MM.1S (cell line): ENCODE results near the gene DNER.

Source experiments
- DNase-seq: peaks from one replicate; pipeline ENCODE4 v3.0.0-alpha.2; 2015
- H2AFZ ChIP-seq: fragments of 300-600 bp; sonication (generic); 2 replicates; pipeline ENCODE4 v1.6.0; 2016; ENCODE audit warnings: antibody characterized with exemption, low read length
- H3F3A ChIP-seq: fragments of 300-600 bp; sonication (generic); 2 replicates; pipeline ENCODE4 v1.6.1; 2016; ENCODE audit warnings: mild to moderate bottlenecking, antibody characterized with exemption, low read length, moderate library complexity, mixed read lengths; ENCODE audit not compliant: insufficient read depth
- H3K27ac ChIP-seq: fragments of 300-600 bp; sonication (generic); 2 replicates; pipeline ENCODE4 v1.5.1; 2016; ENCODE audit warnings: mild to moderate bottlenecking, low read length
- H3K27me3 ChIP-seq: fragments of 300-600 bp; sonication (generic); replicated peaks from 2 replicates; pipeline ENCODE4 v1.6.0; 2016; ENCODE audit warnings: low read length; ENCODE audit not compliant: insufficient read depth
- H3K36me3 ChIP-seq: fragments of 300-600 bp; sonication (generic); replicated peaks from 2 replicates; pipeline ENCODE4 v1.6.1; 2016; ENCODE audit warnings: mild to moderate bottlenecking, low read length, mixed read lengths; ENCODE audit not compliant: insufficient read depth
- H3K4me1 ChIP-seq: fragments of 300-600 bp; sonication (generic); 2 replicates; pipeline ENCODE4 v1.6.1; 2016; ENCODE audit warnings: low read length, mixed read lengths
- H3K4me2 ChIP-seq: fragments of 300-600 bp; sonication (generic); 2 replicates; pipeline ENCODE4 v1.6.0; 2016; ENCODE audit warnings: low read depth, low read length
- H3K4me3 ChIP-seq: fragments of 300-600 bp; sonication (generic); 2 replicates; pipeline ENCODE4 v1.5.1; 2016; ENCODE audit warnings: low read length, mixed read lengths
- H3K79me2 ChIP-seq: fragments of 300-600 bp; sonication (generic); 2 replicates; pipeline ENCODE4 v1.6.1; 2016; ENCODE audit warnings: mixed run types, low read length, mixed read lengths
- H3K9ac ChIP-seq: fragments of 300-600 bp; sonication (generic); 2 replicates; pipeline ENCODE4 v1.6.1; 2016; ENCODE audit warnings: low read length, mixed read lengths
- H3K9me2 ChIP-seq: fragments of 300-600 bp; sonication (generic); replicated peaks from 2 replicates; pipeline ENCODE4 v1.6.1; 2016; ENCODE audit warnings: mild to moderate bottlenecking, low read length, mixed read lengths; ENCODE audit not compliant: insufficient read depth
- H3K9me3 ChIP-seq: fragments of 300-600 bp; sonication (generic); replicated peaks from 2 replicates; pipeline ENCODE4 v1.6.1; 2016; ENCODE audit warnings: mild to moderate bottlenecking, low read length, mixed read lengths; ENCODE audit not compliant: insufficient read depth
- H4K20me1 ChIP-seq: fragments of 300-600 bp; sonication (generic); 2 replicates; pipeline ENCODE4 v1.6.1; 2016; ENCODE audit warnings: mild to moderate bottlenecking, low read length, moderate library complexity, mixed read lengths; ENCODE audit not compliant: insufficient read depth
- EZH2 ChIP-seq: fragments of 300-600 bp; sonication (generic); optimal IDR thresholded peaks from 2 replicates; pipeline ENCODE3; 2017; ENCODE audit warnings: low read depth, mild to moderate bottlenecking, antibody characterized with exemption, low read length, mixed read lengths
- EZH2phosphoT487 ChIP-seq: fragments of 300-600 bp; sonication (generic); IDR thresholded peaks from 2 replicates; pipeline ENCODE4 v1.6.1; 2018; ENCODE audit warnings: antibody characterized with exemption, low read length
- TF ChIP-seq, protein P1 (sequence below): fragments of 300-600 bp; sonication (generic); IDR thresholded peaks from 2 replicates; pipeline ENCODE4 v1.5.1; 2016; ENCODE audit warnings: antibody characterized with exemption, low read length, mixed read lengths

DNER gene

DNA sequence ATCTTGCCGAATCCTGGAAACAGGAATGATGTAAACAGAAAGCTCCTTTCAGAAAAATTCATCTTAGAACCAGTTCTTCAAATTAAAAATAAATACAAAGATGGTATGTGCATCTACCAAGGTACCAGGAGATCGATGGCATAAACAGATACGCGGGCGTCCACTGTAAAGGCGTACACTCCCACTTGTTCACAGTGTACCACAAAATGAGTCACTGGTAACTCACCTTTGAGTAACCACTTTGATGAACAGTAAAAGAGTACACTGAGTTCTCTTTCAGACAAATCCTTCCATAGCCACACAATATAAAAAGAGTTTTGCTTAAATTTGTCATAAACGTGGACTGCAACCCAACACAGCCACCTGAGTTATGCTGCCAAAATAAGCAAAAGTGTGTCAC, 128.3 kb downstream of the DNER start:
- Histone ChIP-seq H3K9me2 (no peaks in the 10 kb centered on the region), H3K79me2 (no peaks in the 10 kb centered on the region), H3K27ac (no peak overlapping the region), H3F3A (no peaks in the 10 kb centered on the region), H4K20me1 (no peaks in the 10 kb centered on the region), H3K9me3 (no peaks in the 10 kb centered on the region), H3K36me3 (no peaks in the 10 kb centered on the region), H3K4me2 (no peak overlapping the region), H3K9ac (no peak overlapping the region), H2AFZ (no peak overlapping the region), H3K4me1 (no peaks in the 10 kb centered on the region), H3K27me3 (no peaks in the 10 kb centered on the region), H3K4me3 (no peak overlapping the region)
- no peak for DNase-seq
- TF ChIP-seq, protein P1, sequence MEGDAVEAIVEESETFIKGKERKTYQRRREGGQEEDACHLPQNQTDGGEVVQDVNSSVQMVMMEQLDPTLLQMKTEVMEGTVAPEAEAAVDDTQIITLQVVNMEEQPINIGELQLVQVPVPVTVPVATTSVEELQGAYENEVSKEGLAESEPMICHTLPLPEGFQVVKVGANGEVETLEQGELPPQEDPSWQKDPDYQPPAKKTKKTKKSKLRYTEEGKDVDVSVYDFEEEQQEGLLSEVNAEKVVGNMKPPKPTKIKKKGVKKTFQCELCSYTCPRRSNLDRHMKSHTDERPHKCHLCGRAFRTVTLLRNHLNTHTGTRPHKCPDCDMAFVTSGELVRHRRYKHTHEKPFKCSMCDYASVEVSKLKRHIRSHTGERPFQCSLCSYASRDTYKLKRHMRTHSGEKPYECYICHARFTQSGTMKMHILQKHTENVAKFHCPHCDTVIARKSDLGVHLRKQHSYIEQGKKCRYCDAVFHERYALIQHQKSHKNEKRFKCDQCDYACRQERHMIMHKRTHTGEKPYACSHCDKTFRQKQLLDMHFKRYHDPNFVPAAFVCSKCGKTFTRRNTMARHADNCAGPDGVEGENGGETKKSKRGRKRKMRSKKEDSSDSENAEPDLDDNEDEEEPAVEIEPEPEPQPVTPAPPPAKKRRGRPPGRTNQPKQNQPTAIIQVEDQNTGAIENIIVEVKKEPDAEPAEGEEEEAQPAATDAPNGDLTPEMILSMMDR: no peak
- TF ChIP-seq EZH2 (no peak), EZH2phosphoT487 (no peak)

DNA sequence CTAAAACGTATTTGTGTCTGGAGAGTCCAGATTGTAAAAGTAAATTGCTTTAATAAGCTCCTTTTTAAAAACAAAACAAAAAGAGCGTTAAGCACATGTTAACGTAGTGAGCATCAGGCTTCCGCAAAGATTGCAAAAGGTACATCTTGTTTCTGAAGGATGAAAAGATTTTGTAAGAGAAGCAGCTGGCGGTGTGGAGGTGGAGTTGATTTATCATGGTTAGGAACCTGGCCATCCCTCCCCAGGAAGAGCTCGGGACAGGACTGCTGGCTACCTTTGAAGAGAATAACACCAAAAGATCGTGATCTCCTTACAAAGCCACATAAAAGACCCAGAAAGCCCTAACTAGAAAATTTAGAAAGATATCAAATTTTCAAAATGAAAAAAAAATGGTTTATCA, 132.2 kb downstream of the DNER start:
- Histone ChIP-seq H4K20me1 (no peaks in the 10 kb centered on the region), H3K9me2 (no peaks in the 10 kb centered on the region), H3K36me3 (no peaks in the 10 kb centered on the region), H3K27ac (no peak overlapping the region), H3K4me2 (no peak overlapping the region), H3K9me3 (no peaks in the 10 kb centered on the region), H3K4me1 (no peaks in the 10 kb centered on the region), H3K79me2 (no peaks in the 10 kb centered on the region), H3F3A (no peaks in the 10 kb centered on the region), H3K4me3 (no peak overlapping the region), H3K27me3 (no peaks in the 10 kb centered on the region), H3K9ac (no peak overlapping the region), H2AFZ (no peak overlapping the region)
- DNase-seq: no peak
- TF ChIP-seq, protein P1: no peak
- TF ChIP-seq EZH2 (no peak), EZH2phosphoT487 (no peak)

DNA sequence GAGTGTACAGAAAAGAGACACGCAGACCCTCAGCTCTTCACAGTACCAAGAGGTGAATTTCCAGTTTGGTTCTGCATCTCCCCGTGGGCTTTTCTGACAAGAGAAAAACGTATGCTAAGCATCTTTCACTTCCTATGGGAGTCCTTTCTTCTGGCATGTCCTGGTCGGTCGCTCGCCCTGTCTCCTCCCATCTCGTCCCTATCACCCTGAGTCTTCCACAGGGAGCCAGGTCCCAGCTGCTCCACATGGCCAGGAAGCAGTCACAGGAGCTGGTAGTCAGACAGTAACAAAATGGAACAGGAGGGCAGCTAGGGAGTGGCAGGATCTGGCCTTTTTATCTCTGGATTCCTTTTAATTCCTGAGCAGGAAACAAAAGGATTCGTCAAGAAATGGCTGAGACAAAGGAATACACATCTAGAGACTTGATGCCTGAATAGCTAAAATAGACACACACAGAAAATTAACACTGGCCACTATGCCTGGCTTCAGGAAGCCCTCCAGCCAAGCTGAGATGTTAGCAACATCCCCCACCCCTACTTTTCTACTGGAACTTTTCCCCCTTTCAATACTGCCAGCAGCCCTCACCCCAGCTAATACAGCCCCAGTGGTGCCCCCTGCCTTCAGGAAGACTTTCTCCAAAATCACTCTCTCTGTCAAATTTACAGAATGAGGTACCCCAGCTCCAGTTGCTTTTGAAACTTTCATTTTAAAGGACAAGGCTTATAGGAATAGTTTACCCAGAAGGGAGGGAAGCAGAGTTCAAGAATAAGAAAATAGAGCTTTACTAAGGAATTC, 136.1 kb downstream of the DNER start:
- no peak for DNase-seq
- Histone ChIP-seq H3K4me2 (no peak overlapping the region), H3K9me2 (no peaks in the 10 kb centered on the region), H3K4me1 (no peaks in the 10 kb centered on the region), H3K27ac (no peak overlapping the region), H3K9ac (no peak overlapping the region), H3K4me3 (no peak overlapping the region), H4K20me1 (no peaks in the 10 kb centered on the region), H3F3A (no peaks in the 10 kb centered on the region), H2AFZ (no peak overlapping the region), H3K36me3 (no peaks in the 10 kb centered on the region), H3K79me2 (no peaks in the 10 kb centered on the region), H3K9me3 (no peaks in the 10 kb centered on the region), H3K27me3 (no peaks in the 10 kb centered on the region)
- TF ChIP-seq, protein P1: no peak
- TF ChIP-seq EZH2 (no peak), EZH2phosphoT487 (no peak)
